Central memory CD4-positive, alpha-beta T cell (primary cell): ENCODE results near the gene FTO.

Experiments used
- DNase-seq: peaks from one replicate; pipeline ENCODE4 v3.0.0; 2022

FTO gene

GRCh38 chr16:54140057-54140787 is 436.3 kb downstream of the FTO start:
- no peak for DNase-seq

- DNase-seq = no peak
Measured at GRCh38 chr16:54140788-54141136, 436.8 kb downstream of the FTO start.

- no peak for DNase-seq
Measured at GRCh38 chr16:54142787-54143186, 438.8 kb downstream of the FTO start.

GRCh38 chr16:54143410-54143809 is 439.5 kb downstream of the FTO start:
- DNase-seq = no peak

GRCh38 chr16:54143934-54144571 is 440.1 kb downstream of the FTO start:
- no peak for DNase-seq

- DNase-seq = no peak
Measured at GRCh38 chr16:54144572-54144947, 440.6 kb downstream of the FTO start.

- DNase-seq = no peak
Measured at GRCh38 chr16:54145881-54146280, 441.9 kb downstream of the FTO start.

- no peak for DNase-seq
Measured at GRCh38 chr16:54148974-54149373, 445.0 kb downstream of the FTO start.

GRCh38 chr16:54150861-54151260 is 446.9 kb downstream of the FTO start:
- DNase-seq = no peak

GRCh38 chr16:54152362-54153239 is 448.6 kb downstream of the FTO start:
- no peak for DNase-seq

GRCh38 chr16:54153240-54153934 is 449.4 kb downstream of the FTO start:
- no peak for DNase-seq

- DNase-seq = no peak
Measured at GRCh38 chr16:54156349-54156748, 452.4 kb downstream of the FTO start.

- DNase-seq = no peak
Measured at GRCh38 chr16:54158986-54159385, 455.0 kb downstream of the FTO start.

- DNase-seq = no peak
Measured at GRCh38 chr16:54159490-54160080, 455.6 kb downstream of the FTO start.

GRCh38 chr16:54160252-54160860 is 456.4 kb downstream of the FTO start:
- no peak for DNase-seq

GRCh38 chr16:54160939-54161897 is 457.3 kb downstream of the FTO start:
- DNase-seq = no peak

GRCh38 chr16:54163197-54163843 is 459.4 kb downstream of the FTO start:
- DNase-seq = no peak

- DNase-seq = no peak
Measured at GRCh38 chr16:54164789-54165173, 460.8 kb downstream of the FTO start.

- DNase-seq = no peak
Measured at GRCh38 chr16:54165174-54165911, 461.4 kb downstream of the FTO start.
